ENCODE measurements around the gene FAM120B.
"Not testable (repeated sequence)": the region's sequence is repeated elsewhere in the genome, so short reads cannot be mapped to it uniquely, and the experiment has no call there.

FAM120B gene

DNA sequence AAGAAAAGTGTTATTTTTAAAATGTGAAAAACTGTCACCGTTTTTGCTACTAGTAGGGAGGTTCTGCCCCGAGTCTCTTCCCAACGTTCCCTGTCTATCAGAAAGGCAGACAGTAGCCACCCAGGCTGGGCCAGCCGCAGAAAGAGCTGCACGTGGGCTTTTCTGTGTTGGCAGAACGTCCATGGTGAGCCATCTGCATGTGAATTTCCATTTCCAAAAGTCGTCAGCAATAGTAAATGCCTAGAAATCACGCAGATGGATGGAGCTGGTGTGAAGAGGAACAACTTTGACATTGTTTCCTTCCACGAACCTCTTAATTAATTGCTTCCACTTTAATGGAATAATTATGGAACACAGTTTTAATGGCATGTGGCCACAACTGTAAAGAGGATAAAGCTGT lies 97.5 kb downstream of the FAM120B start:
- no peak overlapping the region for H3K27ac ChIP-seq
- no peak overlapping the region for H3K4me3 ChIP-seq

DNA sequence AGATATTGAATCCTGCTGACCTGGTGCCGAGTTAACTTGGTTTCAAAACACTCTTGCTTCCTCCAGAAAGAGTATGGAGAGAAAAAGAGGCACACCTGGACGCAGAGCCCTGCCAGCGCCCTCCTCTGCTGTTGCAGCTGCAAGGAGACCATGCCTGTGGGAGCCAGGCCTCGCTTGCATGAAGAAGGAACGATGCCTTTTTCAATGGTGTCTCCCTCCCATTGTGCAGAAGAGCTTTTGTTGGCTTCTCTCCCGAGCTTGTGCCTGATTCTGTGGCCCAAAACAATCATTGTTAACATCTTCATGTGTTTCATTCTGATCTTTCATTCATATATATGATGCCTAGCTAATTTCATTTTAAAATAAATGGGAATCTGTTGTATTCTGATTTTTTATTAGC lies 98.1 kb downstream of the FAM120B start:
- no peak overlapping the region for H3K4me3 ChIP-seq
- peak overlapping the region in 1 of 21 experiments; percentile 33 for H3K27ac ChIP-seq

DNA sequence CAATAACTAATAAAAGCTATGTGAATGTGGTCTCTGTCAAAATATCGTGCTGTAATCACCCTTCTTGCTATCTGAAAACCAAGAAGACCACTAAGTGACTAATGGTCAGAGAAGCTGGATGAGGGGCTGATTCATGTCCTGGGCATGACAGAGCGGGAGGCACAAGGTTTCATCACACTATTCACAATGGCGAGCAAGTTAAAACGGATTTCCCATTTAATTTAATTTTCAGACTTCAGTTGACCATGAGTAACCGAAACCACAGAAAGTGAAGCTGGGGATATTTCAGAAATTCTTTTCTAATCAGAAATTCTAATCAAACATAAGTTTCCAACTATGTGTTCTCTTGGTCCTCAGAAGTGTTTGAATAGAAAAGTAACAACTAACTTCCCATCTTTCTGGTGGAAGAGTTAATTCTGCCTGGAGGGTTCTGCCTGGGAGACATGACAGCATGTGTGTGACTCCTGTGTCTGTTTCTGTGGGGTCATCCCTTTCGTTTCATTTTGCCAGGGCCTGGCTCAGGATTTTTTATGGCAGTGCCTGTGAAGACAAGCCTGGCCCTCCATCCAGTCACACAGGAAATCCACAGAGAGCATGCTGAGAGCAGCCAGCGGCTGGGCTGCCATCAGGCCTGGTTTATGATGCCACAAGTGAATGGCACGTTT lies 98.9 kb downstream of the FAM120B start:
- Histone ChIP-seq H3K4me3 (no peak overlapping the region), H3K27ac (peak overlapping the region in 5 of 21 experiments; percentile 3 to 63 (median 43))

GRCh38 chr6:170407200-170407599 lies 100.6 kb downstream of the FAM120B start:
- no peak overlapping the region for H3K27ac ChIP-seq
- no peak overlapping the region for H3K4me3 ChIP-seq

DNA sequence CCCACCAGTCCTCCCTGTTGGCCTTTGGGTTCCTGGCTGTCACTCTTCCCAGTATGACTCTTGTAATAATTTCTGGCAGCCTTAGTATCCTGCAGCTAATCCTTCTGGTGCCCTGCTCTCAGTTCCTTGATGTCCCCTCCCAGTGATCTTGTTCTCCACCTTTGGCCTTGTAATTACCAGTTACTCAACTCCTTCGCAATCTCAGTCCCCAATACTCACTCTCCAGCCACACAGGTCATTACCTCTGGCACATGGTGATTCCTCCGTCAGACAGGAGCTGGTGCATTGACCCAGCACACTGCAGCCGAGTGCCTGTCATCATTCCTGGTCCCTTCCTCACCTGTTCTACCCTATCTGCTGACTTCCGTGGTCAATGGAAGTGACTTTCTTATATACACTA lies 101.4 kb downstream of the FAM120B start:
- Histone ChIP-seq H3K4me3 (no peak overlapping the region), H3K27ac (no peak overlapping the region)

- H3K4me3 ChIP-seq, H3K27ac ChIP-seq: not testable (repeated sequence)
Observed at GRCh38 chr6:170409746-170410145, 103.2 kb downstream of the FAM120B start.

DNA sequence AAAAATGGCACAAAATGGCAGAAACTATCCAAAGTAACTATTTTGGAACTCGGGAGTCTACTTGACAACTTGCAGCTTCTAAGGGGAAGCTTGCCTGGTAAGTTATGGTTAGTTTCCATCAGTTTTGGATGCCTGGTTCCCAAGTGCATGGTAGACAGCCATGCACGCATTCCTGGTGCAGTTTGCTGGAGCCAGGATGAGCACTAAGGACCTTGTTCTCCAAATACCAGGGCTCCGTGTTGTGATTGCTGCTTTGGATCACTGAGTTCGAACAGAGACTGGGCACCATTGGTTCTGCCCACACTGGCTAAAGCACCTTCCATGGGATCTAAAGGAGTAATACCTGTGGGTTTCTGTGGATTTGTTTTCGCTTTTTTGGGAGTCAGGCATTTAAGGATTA lies 103.7 kb downstream of the FAM120B start:
- no peak overlapping the region for H3K4me3 ChIP-seq
- no peak overlapping the region for H3K27ac ChIP-seq

- Histone ChIP-seq H3K27ac (no peak overlapping the region), H3K4me3 (no peak overlapping the region)
Observed at GRCh38 chr6:170415318-170415717, 108.8 kb downstream of the FAM120B start.

GRCh38 chr6:170416303-170416702 lies 109.7 kb downstream of the FAM120B start:
- Histone ChIP-seq H3K4me3 (no peak overlapping the region), H3K27ac (no peak overlapping the region)

GRCh38 chr6:170416959-170417606 lies 110.5 kb downstream of the FAM120B start:
- Histone ChIP-seq H3K4me3 (no peak overlapping the region), H3K27ac (no peak overlapping the region)

GRCh38 chr6:170417881-170418280 lies 111.3 kb downstream of the FAM120B start:
- no peak overlapping the region for H3K4me3 ChIP-seq
- no peak overlapping the region for H3K27ac ChIP-seq

DNA sequence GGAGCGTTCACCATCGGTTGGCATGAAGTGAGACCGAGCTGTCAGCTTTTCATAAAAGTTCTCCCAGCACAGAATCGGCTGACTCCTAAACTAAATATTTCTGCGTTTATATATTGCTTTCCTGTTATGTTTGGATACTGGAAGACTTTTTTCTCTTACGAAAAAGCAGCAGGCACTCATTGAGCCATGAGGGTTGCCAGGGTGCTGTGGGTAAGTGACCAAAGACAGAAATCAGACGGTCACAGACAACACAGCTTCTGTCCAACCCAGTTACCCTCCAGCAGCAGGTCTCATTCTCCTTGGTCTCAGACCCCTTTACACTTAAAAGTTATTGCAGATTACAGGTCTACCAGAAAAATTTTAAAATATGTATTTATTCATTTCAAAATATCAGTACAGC lies 113.7 kb downstream of the FAM120B start:
- H3K4me3 ChIP-seq: no peak overlapping the region
- H3K27ac ChIP-seq: no peak overlapping the region

- Histone ChIP-seq H3K27ac (no peak overlapping the region), H3K4me3 (no peak overlapping the region)
Observed at GRCh38 chr6:170420791-170421776, 114.5 kb downstream of the FAM120B start.

DNA sequence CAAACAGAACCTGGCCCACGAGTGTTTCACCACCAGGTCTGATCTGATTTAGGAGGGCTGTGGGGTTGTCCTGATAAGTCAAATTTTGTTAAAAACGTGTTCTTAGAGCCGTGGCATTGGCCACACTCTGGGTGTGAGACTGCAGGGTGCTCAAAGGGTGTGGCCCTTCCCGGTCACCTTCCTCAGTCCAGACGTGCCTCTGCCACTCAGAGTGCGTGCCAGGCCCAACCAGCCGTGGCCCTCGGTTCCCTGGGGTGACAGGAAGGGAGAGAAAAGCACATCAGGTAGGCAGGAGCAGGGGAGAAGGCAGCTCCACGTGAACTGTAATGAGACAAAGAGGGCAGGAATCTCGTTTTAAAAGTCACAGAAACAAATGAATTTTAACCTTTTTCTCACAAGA lies 115.4 kb downstream of the FAM120B start:
- Histone ChIP-seq H3K27ac (no peak overlapping the region), H3K4me3 (no peak overlapping the region)

GRCh38 chr6:170423030-170423429 lies 116.5 kb downstream of the FAM120B start:
- Histone ChIP-seq H3K4me3 (no peak overlapping the region), H3K27ac (no peak overlapping the region)

DNA sequence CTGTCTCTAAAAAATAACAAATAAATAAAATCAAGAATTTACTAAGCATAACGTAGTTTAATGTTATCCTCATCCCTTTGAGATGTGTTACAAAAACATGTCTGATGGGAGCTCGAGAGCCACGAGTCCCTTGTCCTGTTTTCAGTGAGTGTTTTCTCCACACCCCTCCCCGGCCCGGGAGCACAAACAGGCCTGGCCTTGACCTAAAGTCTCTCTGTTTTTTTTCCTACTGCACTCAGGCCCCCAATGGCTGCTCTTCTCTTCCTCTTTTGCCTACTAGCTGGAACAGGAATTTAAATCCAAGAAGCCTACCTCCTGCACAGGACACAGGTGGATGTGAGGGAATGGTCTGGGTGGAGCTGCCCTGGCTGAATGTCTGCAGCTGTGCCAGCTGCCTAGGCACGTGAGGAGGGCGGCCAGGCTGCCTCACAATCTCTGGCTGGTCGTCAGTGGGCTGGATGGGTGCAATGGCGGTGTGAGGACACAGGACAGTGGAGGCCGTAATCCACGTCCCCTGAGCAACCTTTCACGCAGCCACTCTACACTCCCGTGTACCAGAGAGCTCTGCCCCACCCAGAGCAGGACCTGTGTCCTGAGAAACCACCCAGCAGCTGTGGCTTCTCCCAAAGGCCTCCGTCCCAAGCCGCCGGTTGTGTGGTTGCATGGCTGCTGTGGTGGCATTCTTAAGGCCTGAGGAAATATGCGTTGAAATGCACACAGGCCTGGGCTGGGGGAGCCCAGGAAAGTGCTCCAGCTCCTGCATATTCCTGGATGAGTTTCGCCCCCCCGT lies 117.5 kb downstream of the FAM120B start:
- no peak overlapping the region for H3K27ac ChIP-seq
- no peak overlapping the region for H3K4me3 ChIP-seq

- H3K4me3 ChIP-seq: no peak overlapping the region
- no peak overlapping the region for H3K27ac ChIP-seq
Observed at GRCh38 chr6:170424604-170425126, 118.1 kb downstream of the FAM120B start.

- Histone ChIP-seq H3K27ac (no peak overlapping the region), H3K4me3 (no peak overlapping the region)
Observed at GRCh38 chr6:170429450-170429849, 122.9 kb downstream of the FAM120B start.
